22Rv1 (cell line): ENCODE data around the gene AFAP1L2.
A peak's percentile ranks its signal among the peaks of the same experiment; 100 is the strongest.

Source experiments
- H3K27ac ChIP-seq: fragments of 450-650 bp; 2 replicates; pipeline ENCODE4 v1.5.1; 2017
- CTCF ChIP-seq: fragments of 450-650 bp; IDR thresholded peaks from 2 replicates; pipeline ENCODE4 v1.5.1; 2017; ENCODE audit warnings: mild to moderate bottlenecking
- ZFX ChIP-seq: fragments of 450-650 bp; IDR thresholded peaks from 2 replicates; pipeline ENCODE4 v1.6.1; 2017; ENCODE audit warnings: antibody characterized with exemption, borderline replicate concordance

Gene AFAP1L2

GRCh38 chr10:114393886-114394285, 10.4 kb downstream of the AFAP1L2 start:
- H3K27ac ChIP-seq: no peak overlapping the region
- no peak for TF ChIP-seq ZFX
- no peak for TF ChIP-seq CTCF

- no peak overlapping the region for H3K27ac ChIP-seq
- TF ChIP-seq ZFX: no peak
- no peak for TF ChIP-seq CTCF
Measured at GRCh38 chr10:114393482-114393881, 10.8 kb downstream of the AFAP1L2 start.

GRCh38 chr10:114392112-114392835, 12.0 kb downstream of the AFAP1L2 start:
- H3K27ac ChIP-seq: no peak overlapping the region
- TF ChIP-seq CTCF (no peak), ZFX (no peak)

GRCh38 chr10:114391599-114391998, 12.7 kb downstream of the AFAP1L2 start:
- TF ChIP-seq ZFX: no peak

GRCh38 chr10:114389426-114389825, 14.9 kb downstream of the AFAP1L2 start:
- H3K27ac ChIP-seq: no peak overlapping the region
- TF ChIP-seq ZFX: no peak
- no peak for TF ChIP-seq CTCF

More at GRCh38 chr10:114391599-114391998, 12.7 kb downstream of the AFAP1L2 start:
- H3K27ac ChIP-seq: no peak overlapping the region

- no peak overlapping the region for H3K27ac ChIP-seq
- no peak for TF ChIP-seq ZFX
- TF ChIP-seq CTCF: no peak
Measured at GRCh38 chr10:114388275-114388674, 16.0 kb downstream of the AFAP1L2 start.

- H3K27ac ChIP-seq: no peak overlapping the region
- TF ChIP-seq CTCF (peak; percentile 12; the same call in 1 of the 2 replicates), ZFX (no peak)
Measured at GRCh38 chr10:114387784-114388183, 16.5 kb downstream of the AFAP1L2 start.
